ENCODE measurements around the gene NUCKS1.

GRCh38 chr1:205668951-205669340, 81.0 kb downstream of the NUCKS1 start:
- TF ChIP-seq CTCF (IDR thresholded peaks at IDR 0.05): no peak
- no peak for TF ChIP-seq MXI1 (IDR thresholded peaks at IDR 0.05; ENCODE audit: low read depth, low read length)
